ENCODE data around the gene NAALADL2.

DNA sequence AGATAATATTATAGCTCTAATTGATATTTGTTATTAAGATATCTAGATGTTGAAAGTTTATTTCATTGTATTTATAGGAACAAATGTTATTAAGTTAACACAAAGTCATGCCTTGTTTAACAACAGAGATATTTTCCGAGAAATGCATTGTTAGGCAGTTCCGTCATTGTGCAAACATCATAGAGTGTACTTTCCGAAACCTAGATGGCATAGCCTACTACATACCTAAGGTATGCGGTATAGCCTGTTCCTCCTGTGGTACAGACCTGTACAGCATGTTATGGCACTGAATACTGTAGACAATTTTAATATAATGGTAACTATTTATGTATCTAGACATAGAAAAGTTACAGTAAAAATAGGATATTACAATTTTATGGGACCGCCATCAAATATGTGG, 114.3 kb downstream of the NAALADL2 start:
- no peak for TF ChIP-seq CTCF (IDR thresholded peaks at IDR 0.05; ENCODE audit: low read depth, low read length)
- no peak for TF ChIP-seq EZH2phosphoT487 (IDR thresholded peaks at IDR 0.05; ENCODE audit: low read depth)

Measured in OCI-LY3 (cell line).